ENCODE measurements around the gene ANKH. TPM values are rescaled to one million over a fixed set of nuclear protein-coding genes. Genes with fewer than 3 reads are reported as not detected.

ANKH gene
- total RNA-seq, 1 experiment from 2014 or later, result 16.9 TPM

DNA sequence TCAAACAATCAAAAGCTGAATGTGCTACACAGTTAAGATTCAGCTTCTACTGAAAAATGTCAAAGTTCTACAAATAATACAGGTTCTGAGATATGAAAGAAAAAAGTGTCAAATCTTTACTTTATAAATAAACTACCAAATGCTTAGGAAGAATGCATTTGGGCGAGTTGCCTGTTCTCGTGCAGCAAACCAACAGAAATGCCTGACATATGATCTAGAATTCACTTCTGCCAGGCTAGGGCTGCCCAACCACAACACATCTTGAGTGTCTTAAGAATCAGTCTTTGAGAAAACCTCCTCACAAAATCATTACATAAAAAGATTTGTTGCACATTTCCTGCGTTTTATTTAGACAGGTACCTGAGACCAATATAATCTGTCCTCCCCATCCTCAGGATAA lies 42.2 kb downstream of the ANKH start:
- POLR2A ChIA-PET, result no interaction called here
- no peaks in the 10 kb centered on the region for H3K27me3 Mint-ChIP-seq (ENCODE audit: low read depth)
- CTCF ChIA-PET, result no interaction called here
- no peaks in the 10 kb centered on the region for H3K36me3 Mint-ChIP-seq
- ATAC-seq, result no peak
- no peaks in the 10 kb centered on the region for H3K4me1 Mint-ChIP-seq
- DNase-seq (ENCODE audit: low spot score), result no peak
- TF ChIP-seq GTF2I (CRISPR knock-in tag; conservative IDR thresholded peaks at IDR 0.05), result no peak
- TF ChIP-seq, protein P1, sequence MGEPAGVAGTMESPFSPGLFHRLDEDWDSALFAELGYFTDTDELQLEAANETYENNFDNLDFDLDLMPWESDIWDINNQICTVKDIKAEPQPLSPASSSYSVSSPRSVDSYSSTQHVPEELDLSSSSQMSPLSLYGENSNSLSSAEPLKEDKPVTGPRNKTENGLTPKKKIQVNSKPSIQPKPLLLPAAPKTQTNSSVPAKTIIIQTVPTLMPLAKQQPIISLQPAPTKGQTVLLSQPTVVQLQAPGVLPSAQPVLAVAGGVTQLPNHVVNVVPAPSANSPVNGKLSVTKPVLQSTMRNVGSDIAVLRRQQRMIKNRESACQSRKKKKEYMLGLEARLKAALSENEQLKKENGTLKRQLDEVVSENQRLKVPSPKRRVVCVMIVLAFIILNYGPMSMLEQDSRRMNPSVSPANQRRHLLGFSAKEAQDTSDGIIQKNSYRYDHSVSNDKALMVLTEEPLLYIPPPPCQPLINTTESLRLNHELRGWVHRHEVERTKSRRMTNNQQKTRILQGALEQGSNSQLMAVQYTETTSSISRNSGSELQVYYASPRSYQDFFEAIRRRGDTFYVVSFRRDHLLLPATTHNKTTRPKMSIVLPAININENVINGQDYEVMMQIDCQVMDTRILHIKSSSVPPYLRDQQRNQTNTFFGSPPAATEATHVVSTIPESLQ (CRISPR knock-in tag; IDR thresholded peaks at IDR 0.05), result no peak
- no peak overlapping the region for H3K4me3 Mint-ChIP-seq
- H3K9me3 Mint-ChIP-seq, result no peaks in the 10 kb centered on the region
- H3K27ac Mint-ChIP-seq, result no peak overlapping the region

DNA sequence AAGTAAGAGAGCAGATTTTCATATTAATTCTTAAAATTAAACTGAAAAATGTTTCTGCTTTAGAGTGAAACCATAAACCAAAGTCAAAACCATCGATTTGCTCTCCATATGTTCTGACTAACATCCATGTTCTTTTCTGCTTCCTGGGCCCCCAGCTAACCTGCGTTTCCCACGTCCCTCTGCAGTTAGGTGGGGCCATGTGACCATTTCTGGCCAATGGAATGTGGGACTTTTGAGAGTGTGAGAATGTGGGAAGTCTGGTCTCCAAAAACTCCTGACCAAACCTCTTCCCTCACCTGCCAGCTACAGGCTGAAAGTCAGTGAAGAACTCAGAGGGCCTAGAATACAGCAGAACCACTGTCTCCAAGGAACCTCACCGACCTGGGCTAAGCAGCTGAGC lies 44.9 kb downstream of the ANKH start:
- ATAC-seq (no peak), DNase-seq (ENCODE audit: low spot score) (no peak)
- POLR2A ChIA-PET, result no interaction called here
- Mint-ChIP-seq H3K27ac (no peak overlapping the region), H3K36me3 (no peaks in the 10 kb centered on the region), H3K9me3 (no peaks in the 10 kb centered on the region), H3K4me1 (no peaks in the 10 kb centered on the region), H3K4me3 (no peak overlapping the region), H3K27me3 (ENCODE audit: low read depth) (no peaks in the 10 kb centered on the region)
- TF ChIP-seq, protein P2, sequence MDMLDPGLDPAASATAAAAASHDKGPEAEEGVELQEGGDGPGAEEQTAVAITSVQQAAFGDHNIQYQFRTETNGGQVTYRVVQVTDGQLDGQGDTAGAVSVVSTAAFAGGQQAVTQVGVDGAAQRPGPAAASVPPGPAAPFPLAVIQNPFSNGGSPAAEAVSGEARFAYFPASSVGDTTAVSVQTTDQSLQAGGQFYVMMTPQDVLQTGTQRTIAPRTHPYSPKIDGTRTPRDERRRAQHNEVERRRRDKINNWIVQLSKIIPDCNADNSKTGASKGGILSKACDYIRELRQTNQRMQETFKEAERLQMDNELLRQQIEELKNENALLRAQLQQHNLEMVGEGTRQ (CRISPR knock-in tag; IDR thresholded peaks at IDR 0.05), result peak; percentile 77
- TF ChIP-seq TEAD1 (CRISPR knock-in tag; IDR thresholded peaks at IDR 0.05), result no peak
- CTCF ChIA-PET, result no interaction called here

DNA sequence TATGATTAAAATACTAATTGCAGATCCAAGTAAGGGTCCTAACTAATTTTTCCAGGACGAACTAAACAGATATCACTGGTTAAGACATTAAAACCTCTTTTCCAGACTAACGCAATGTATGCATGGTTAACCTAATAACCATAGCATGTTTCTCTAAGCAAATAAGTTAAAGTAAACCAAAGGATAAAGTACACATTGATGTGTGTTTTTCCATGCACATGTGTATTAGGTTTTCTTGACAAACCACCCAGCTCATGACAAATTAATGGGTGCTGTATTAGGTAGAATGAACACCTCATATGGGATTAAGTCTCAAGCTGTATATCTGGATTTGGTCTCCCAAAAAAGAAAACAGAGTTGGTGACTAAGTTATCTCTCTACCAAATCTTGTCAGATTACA lies 45.6 kb downstream of the ANKH start:
- DNase-seq (ENCODE audit: low spot score), result no peak
- Mint-ChIP-seq H3K4me1 (no peaks in the 10 kb centered on the region), H3K27ac (no peak overlapping the region), H3K27me3 (ENCODE audit: low read depth) (no peaks in the 10 kb centered on the region), H3K9me3 (no peaks in the 10 kb centered on the region), H3K4me3 (no peak overlapping the region), H3K36me3 (no peaks in the 10 kb centered on the region)
- ATAC-seq, result no peak
- ChIA-PET CTCF (no interaction called here), POLR2A (no interaction called here)
- no peak for TF ChIP-seq PRRX2 (CRISPR knock-in tag; IDR thresholded peaks at IDR 0.05)
- TF ChIP-seq SP1 (CRISPR knock-in tag; conservative IDR thresholded peaks at IDR 0.05), result no peak
- TF ChIP-seq MXD4 (CRISPR knock-in tag; IDR thresholded peaks at IDR 0.05; ENCODE audit: borderline replicate concordance), result no peak
- TF ChIP-seq, protein P3, sequence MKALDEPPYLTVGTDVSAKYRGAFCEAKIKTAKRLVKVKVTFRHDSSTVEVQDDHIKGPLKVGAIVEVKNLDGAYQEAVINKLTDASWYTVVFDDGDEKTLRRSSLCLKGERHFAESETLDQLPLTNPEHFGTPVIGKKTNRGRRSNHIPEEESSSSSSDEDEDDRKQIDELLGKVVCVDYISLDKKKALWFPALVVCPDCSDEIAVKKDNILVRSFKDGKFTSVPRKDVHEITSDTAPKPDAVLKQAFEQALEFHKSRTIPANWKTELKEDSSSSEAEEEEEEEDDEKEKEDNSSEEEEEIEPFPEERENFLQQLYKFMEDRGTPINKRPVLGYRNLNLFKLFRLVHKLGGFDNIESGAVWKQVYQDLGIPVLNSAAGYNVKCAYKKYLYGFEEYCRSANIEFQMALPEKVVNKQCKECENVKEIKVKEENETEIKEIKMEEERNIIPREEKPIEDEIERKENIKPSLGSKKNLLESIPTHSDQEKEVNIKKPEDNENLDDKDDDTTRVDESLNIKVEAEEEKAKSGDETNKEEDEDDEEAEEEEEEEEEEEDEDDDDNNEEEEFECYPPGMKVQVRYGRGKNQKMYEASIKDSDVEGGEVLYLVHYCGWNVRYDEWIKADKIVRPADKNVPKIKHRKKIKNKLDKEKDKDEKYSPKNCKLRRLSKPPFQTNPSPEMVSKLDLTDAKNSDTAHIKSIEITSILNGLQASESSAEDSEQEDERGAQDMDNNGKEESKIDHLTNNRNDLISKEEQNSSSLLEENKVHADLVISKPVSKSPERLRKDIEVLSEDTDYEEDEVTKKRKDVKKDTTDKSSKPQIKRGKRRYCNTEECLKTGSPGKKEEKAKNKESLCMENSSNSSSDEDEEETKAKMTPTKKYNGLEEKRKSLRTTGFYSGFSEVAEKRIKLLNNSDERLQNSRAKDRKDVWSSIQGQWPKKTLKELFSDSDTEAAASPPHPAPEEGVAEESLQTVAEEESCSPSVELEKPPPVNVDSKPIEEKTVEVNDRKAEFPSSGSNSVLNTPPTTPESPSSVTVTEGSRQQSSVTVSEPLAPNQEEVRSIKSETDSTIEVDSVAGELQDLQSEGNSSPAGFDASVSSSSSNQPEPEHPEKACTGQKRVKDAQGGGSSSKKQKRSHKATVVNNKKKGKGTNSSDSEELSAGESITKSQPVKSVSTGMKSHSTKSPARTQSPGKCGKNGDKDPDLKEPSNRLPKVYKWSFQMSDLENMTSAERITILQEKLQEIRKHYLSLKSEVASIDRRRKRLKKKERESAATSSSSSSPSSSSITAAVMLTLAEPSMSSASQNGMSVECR (CRISPR knock-in tag; IDR thresholded peaks at IDR 0.05; ENCODE audit: borderline replicate concordance), result no peak
- TF ChIP-seq, protein P4, sequence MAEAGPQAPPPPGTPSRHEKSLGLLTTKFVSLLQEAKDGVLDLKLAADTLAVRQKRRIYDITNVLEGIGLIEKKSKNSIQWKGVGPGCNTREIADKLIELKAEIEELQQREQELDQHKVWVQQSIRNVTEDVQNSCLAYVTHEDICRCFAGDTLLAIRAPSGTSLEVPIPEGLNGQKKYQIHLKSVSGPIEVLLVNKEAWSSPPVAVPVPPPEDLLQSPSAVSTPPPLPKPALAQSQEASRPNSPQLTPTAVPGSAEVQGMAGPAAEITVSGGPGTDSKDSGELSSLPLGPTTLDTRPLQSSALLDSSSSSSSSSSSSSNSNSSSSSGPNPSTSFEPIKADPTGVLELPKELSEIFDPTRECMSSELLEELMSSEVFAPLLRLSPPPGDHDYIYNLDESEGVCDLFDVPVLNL (CRISPR knock-in tag; IDR thresholded peaks at IDR 0.05; ENCODE audit: borderline replicate concordance, low read depth), result no peak
- TF ChIP-seq, protein P5, sequence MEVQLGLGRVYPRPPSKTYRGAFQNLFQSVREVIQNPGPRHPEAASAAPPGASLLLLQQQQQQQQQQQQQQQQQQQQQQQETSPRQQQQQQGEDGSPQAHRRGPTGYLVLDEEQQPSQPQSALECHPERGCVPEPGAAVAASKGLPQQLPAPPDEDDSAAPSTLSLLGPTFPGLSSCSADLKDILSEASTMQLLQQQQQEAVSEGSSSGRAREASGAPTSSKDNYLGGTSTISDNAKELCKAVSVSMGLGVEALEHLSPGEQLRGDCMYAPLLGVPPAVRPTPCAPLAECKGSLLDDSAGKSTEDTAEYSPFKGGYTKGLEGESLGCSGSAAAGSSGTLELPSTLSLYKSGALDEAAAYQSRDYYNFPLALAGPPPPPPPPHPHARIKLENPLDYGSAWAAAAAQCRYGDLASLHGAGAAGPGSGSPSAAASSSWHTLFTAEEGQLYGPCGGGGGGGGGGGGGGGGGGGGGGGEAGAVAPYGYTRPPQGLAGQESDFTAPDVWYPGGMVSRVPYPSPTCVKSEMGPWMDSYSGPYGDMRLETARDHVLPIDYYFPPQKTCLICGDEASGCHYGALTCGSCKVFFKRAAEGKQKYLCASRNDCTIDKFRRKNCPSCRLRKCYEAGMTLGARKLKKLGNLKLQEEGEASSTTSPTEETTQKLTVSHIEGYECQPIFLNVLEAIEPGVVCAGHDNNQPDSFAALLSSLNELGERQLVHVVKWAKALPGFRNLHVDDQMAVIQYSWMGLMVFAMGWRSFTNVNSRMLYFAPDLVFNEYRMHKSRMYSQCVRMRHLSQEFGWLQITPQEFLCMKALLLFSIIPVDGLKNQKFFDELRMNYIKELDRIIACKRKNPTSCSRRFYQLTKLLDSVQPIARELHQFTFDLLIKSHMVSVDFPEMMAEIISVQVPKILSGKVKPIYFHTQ (CRISPR knock-in tag; IDR thresholded peaks at IDR 0.05), result no peak
- TF ChIP-seq ZBTB21 (CRISPR knock-in tag; IDR thresholded peaks at IDR 0.05; ENCODE audit: borderline replicate concordance), result no peak
- no peak for TF ChIP-seq NFYB (CRISPR knock-in tag; conservative IDR thresholded peaks at IDR 0.05; ENCODE audit: low read depth)
- TF ChIP-seq, protein P6, sequence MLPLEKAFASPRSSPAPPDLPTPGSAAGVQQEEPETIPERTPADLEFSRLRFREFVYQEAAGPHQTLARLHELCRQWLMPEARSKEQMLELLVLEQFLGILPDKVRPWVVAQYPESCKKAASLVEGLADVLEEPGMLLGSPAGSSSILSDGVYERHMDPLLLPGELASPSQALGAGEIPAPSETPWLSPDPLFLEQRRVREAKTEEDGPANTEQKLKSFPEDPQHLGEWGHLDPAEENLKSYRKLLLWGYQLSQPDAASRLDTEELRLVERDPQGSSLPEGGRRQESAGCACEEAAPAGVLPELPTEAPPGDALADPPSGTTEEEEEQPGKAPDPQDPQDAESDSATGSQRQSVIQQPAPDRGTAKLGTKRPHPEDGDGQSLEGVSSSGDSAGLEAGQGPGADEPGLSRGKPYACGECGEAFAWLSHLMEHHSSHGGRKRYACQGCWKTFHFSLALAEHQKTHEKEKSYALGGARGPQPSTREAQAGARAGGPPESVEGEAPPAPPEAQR (CRISPR knock-in tag; IDR thresholded peaks at IDR 0.05), result no peak
- TF ChIP-seq, protein P7, sequence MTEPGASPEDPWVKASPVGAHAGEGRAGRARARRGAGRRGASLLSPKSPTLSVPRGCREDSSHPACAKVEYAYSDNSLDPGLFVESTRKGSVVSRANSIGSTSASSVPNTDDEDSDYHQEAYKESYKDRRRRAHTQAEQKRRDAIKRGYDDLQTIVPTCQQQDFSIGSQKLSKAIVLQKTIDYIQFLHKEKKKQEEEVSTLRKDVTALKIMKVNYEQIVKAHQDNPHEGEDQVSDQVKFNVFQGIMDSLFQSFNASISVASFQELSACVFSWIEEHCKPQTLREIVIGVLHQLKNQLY (CRISPR knock-in tag; IDR thresholded peaks at IDR 0.05), result no peak
- TF ChIP-seq, protein P8, sequence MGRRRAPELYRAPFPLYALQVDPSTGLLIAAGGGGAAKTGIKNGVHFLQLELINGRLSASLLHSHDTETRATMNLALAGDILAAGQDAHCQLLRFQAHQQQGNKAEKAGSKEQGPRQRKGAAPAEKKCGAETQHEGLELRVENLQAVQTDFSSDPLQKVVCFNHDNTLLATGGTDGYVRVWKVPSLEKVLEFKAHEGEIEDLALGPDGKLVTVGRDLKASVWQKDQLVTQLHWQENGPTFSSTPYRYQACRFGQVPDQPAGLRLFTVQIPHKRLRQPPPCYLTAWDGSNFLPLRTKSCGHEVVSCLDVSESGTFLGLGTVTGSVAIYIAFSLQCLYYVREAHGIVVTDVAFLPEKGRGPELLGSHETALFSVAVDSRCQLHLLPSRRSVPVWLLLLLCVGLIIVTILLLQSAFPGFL (CRISPR knock-in tag; IDR thresholded peaks at IDR 0.05; ENCODE audit: borderline replicate concordance), result no peak
- no peak for TF ChIP-seq ZNF671 (CRISPR knock-in tag; IDR thresholded peaks at IDR 0.05)
- no peak for TF ChIP-seq CBFB (CRISPR knock-in tag; IDR thresholded peaks at IDR 0.05; ENCODE audit: low read depth)
- no peak for TF ChIP-seq ZNF396 (CRISPR knock-in tag; IDR thresholded peaks at IDR 0.05; ENCODE audit: borderline replicate concordance)
